Urinary bladder (tissue), 4 donors: ENCODE data around the gene VWA3B. TPM values are rescaled to one million over a fixed set of nuclear protein-coding genes. Genes with fewer than 3 reads are reported as not detected.
A peak's percentile ranks its signal among the peaks of the same experiment; 100 is the strongest.
"Not testable (repeated sequence)": the region's sequence is repeated elsewhere in the genome, so short reads cannot be mapped to it uniquely, and the experiment has no call there.

ENCODE experiments used
- DNase-seq: peaks from one replicate; pipeline ENCODE4 v3.0.0-alpha.2; 2015; ENCODE audit errors: extremely low spot score
- H3K27ac ChIP-seq: one replicate; pipeline ENCODE4 v1.5.1; 2013; ENCODE audit warnings: low read depth, mild to moderate bottlenecking, moderate library complexity
- H3K36me3 ChIP-seq: one replicate; pipeline ENCODE4 v1.6.1; 2013; ENCODE audit warnings: mild to moderate bottlenecking, moderate library complexity; ENCODE audit not compliant: insufficient read depth
- H3K4me1 ChIP-seq: one replicate; pipeline ENCODE4 v1.6.1; 2013; ENCODE audit warnings: mild to moderate bottlenecking, moderate library complexity; ENCODE audit not compliant: insufficient read depth
- H3K4me3 ChIP-seq: one replicate; pipeline ENCODE4 v1.5.1; 2013; ENCODE audit warnings: low read depth, low read length
- WGBS: extraction: QIAGEN DNeasy Blood & Tissue Kit; methylation state at CpG from one replicate; pipeline ENCODE4 v1.1.7; 2013; 5-methylcytosine and 5-hydroxymethylcytosine counted together
- polyA plus RNA-seq: library from polyadenylated mRNA; stranded (reverse); fragments of 200-250 nt; gene quantifications from one replicate; pipeline ENCODE4 v1.2.3, GENCODE V29; 2013
- total RNA-seq: library from RNA; depleted of rRNA; stranded (reverse); fragments of >200 nt; gene quantifications from one replicate; pipeline ENCODE4 v1.2.3, GENCODE V29; 2014
- donor health status: healthy with polysubstance abuse.
- donor health status: healthy.

VWA3B gene, protein sequence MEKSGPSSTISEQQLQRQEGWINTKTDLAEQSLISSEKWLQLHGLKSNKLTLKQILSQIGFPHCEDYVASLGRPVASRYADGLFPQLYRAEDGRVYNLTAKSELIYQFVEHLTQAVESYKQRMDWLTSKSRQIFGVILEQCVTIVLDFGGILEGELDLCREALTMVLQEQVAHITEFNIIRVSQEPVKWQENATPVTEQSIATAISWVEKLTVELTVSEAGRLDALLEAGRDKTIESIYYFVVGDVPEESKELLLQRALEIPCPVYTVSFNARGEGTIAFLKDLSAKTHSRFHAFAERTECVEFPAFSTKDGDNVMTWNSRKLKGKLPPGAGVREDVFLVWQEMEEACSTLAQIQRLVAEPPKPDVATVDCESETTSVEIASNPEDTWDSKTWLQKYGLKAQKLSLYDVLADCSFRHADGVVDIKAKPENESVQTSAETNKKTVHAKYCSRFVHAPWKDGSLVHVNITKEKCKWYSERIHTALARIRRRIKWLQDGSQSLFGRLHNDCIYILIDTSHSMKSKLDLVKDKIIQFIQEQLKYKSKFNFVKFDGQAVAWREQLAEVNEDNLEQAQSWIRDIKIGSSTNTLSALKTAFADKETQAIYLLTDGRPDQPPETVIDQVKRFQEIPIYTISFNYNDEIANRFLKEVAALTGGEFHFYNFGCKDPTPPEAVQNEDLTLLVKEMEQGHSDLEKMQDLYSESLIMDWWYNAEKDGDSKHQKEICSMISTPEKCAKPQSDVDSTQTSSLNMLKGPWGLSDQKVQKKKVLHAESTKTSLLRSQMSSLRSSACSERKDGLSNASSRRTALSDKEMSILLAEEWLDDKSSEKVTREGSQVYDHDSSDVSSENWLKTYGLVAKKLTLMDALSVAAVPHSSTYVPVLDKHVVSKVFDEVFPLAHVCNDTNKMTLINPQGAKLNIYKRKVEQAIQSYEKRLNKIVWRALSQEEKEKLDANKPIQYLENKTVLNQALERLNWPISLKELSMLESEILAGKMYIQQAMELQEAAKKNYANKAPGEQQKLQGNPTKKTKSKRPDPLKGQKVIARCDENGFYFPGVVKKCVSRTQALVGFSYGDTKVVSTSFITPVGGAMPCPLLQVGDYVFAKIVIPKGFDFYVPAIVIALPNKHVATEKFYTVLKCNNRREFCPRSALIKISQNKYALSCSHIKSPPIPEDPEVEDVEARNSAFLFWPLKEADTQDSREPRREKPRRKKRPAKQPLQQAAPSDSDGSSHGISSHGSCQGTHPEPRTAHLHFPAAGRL (N-terminal part only)
- 0.48 TPM for total RNA-seq
- polyA plus RNA-seq, result 0.11 TPM

- WGBS, result 2% methylated on average over 74 of the region's 74 CpGs
- H3K27ac ChIP-seq, result no peak within 1 kb of the TSS
- DNase-seq, result peak; percentile 6
These were observed at the start of gene VWA3B for GRCh38 chr2:98086491-98087446. VWA3B (plus strand) TSS chr2:98087167; CDS start chr2:98093093, 5,926 bp downstream.

GRCh38 chr2:98037206-98037605 is 49.8 kb upstream of the VWA3B start:
- Histone ChIP-seq H3K27ac (no peak overlapping the region), H3K4me3 (no peak overlapping the region)
- WGBS, result 32% methylated on average over 2 of the region's 2 CpGs

More at GRCh38 chr2:98086491-98087446, at the start of gene VWA3B:
- Histone ChIP-seq H3K4me3 (peak within 1 kb of the TSS; percentile 25), H3K36me3 (no peaks in the 10 kb centered on the region), H3K4me1 (no peaks in the 10 kb centered on the region)

DNA sequence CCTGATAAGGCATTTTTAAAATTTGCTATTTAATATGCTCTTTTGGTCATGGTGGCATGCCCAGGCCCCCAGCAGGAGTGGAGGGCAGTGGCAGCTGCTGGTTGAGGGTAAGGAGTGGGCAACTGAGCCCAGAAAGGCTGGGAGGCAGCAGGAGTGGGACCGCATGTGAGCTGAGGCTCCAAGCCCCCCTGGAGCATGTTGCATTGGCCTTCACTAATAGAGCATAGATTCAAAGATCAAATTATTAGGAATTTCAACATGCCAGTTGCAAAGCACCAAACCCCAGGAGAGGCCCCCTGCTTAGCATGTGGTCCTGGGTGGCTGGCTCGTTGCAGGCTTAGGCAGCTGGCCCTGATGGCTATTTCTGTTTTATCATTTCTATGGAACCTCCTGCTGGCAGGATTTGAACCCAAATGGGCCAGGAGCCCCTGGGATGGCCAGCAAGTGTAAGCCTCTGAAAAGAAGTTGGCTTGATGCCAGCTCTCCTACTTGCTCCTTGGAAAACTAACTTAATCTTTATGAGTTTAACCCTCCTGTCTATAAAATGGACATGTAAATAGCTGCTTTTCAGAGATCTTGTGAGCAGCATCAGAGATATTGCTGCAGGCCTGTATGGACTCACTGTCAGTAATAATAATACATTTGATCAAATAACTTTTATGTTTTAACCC is 49.2 kb upstream of the VWA3B start:
- no peaks in the 10 kb centered on the region for H3K4me1 ChIP-seq
- no peaks in the 10 kb centered on the region for H3K36me3 ChIP-seq
- WGBS, result 61% methylated on average over 2 of the region's 2 CpGs
- no peak for DNase-seq
- H3K4me3 ChIP-seq, result no peak overlapping the region
- H3K27ac ChIP-seq, result no peak overlapping the region

More at GRCh38 chr2:98037206-98037605, 49.8 kb upstream of the VWA3B start:
- DNase-seq, result no peak
- H3K36me3 ChIP-seq, result no peaks in the 10 kb centered on the region
- no peaks in the 10 kb centered on the region for H3K4me1 ChIP-seq

GRCh38 chr2:98039085-98039756 is 47.7 kb upstream of the VWA3B start:
- no peaks in the 10 kb centered on the region for H3K36me3 ChIP-seq
- no peak for DNase-seq
- no peak overlapping the region for H3K4me3 ChIP-seq
- H3K4me1 ChIP-seq, result no peaks in the 10 kb centered on the region
- no peak overlapping the region for H3K27ac ChIP-seq
- WGBS, result 71% methylated on average over 12 of the region's 12 CpGs

DNA sequence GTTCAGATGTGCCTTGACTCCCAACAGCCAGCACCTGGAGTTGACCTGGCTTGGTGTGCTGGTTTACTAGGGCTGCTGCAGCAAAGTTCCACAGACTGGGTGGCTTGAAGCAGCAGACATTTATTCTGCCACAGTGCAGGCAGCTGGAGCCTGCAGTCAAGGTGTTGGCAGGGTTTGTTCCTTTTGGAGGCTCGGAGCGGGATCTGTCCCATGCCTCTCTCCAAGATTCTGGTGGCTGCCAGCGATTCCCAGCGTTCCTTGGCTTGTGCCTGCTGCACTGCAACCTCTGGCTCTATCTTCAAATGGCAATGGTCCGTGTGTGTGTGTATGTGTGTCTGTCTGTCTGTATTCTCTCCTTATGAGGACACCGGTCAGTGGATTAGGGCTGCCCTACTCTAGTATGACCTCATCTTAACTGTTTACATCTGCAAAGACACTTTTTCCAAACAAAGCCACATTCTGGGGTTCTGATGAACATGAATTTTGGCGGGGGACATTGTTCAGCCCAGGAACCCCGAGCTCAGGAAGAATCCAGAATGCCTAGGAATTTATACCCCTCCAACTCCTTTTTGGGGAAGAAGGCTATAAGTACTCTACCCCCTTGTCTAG is 46.5 kb upstream of the VWA3B start:
- 35% methylated on average over 8 of the region's 8 CpGs for WGBS
- Histone ChIP-seq H3K4me1 (no peaks in the 10 kb centered on the region), H3K27ac (no peak overlapping the region), H3K36me3 (no peaks in the 10 kb centered on the region), H3K4me3 (no peak overlapping the region)
- DNase-seq, result no peak

- no peak for DNase-seq
- 93% methylated on average over 1 of the region's 1 CpG for WGBS
- no peaks in the 10 kb centered on the region for H3K4me1 ChIP-seq
These were observed 43.9 kb upstream of the VWA3B start for GRCh38 chr2:98043101-98043500.

DNA sequence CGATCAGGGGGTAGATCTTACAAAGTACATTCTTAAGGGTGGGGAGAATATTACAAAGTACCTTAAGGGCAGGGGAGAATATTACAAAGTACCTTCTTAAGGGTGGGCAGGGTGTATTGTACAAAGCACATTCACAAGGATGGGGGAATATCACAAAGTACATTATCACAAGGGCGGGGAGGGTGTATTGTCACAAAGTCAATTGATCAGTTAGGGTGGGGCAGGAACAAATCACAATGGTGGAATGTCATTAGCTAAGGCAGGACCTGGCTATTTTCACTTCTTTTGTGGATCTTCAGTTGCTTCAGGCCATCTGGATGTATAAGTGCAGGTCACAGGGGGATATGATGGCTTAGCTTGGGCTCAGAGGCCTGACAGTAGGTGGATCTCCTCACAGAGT is 42.2 kb upstream of the VWA3B start:
- H3K36me3 ChIP-seq, H3K27ac ChIP-seq, DNase-seq, H3K4me1 ChIP-seq, H3K4me3 ChIP-seq: not testable (repeated sequence)
- 98% methylated on average over 2 of the region's 2 CpGs for WGBS

More at GRCh38 chr2:98043101-98043500, 43.9 kb upstream of the VWA3B start:
- no peak overlapping the region for H3K4me3 ChIP-seq
- H3K36me3 ChIP-seq, result no peaks in the 10 kb centered on the region
- H3K27ac ChIP-seq, result no peak overlapping the region

DNA sequence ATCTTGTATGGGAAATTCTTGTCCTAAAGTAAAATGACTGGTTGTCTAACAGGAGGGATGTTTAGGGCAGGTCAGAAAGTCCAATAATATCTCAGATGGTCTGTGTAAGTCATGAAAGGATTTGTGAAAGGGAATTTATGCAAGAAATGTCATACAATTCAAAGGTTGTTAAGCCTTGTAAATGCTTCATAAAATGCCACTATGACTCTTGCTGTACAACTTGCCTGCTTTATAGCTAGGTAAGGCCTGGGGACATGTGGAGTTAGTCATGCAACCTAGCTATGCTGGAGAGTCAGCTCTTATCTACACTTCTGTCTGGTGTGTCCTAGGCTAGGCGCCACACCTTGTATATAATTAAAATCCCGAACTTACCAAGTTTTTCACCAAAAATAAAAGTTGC is 36.9 kb upstream of the VWA3B start:
- H3K36me3 ChIP-seq, result no peaks in the 10 kb centered on the region
- no peak for DNase-seq

DNA sequence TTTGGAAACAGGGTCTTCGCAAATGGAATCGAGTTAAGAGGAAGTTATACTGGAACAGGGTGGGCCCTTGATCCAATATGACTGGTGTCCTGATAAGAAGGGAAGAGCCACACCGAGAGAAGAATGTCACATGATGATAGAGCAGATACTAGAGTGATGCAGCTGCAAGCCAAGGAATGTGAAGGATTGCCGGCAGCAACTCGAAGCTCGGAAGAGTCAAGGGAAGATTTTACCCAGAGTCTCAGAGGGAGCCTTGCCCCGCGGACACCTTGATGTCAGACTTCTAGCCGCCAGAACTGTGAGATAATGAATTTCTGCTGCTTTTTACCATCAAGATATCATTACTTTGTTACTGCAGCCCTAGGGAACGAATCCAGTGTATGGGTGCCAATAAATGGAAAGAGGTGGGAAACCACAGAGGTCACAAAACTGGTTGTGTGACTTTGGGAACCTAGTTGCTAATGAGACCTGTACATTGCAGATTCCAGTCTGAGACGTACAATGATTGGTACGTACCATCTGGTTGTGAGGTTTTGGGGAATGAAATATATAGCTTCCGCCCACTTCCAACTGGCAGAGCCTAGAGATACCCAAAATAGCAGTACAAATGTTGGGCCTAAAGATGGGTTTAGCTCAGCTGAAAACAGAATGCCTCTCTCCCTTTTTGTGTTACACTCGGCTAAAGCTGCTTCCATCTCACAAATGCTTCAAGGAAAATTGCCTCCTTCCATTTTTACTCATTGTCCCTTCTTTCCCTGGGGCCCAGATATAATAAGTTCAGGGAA is 28.6 kb upstream of the VWA3B start:
- Histone ChIP-seq H3K36me3 (no peaks in the 10 kb centered on the region), H3K4me3 (no peak overlapping the region), H3K4me1 (no peaks in the 10 kb centered on the region), H3K27ac (no peak overlapping the region)
- 93% methylated on average over 14 of the region's 14 CpGs for WGBS
- no peak for DNase-seq

More for the DNA sequence above, 36.9 kb upstream of the VWA3B start:
- no peaks in the 10 kb centered on the region for H3K4me1 ChIP-seq
- H3K4me3 ChIP-seq, result no peak overlapping the region
- WGBS, result 66% methylated on average over 2 of the region's 2 CpGs
- H3K27ac ChIP-seq, result no peak overlapping the region

DNA sequence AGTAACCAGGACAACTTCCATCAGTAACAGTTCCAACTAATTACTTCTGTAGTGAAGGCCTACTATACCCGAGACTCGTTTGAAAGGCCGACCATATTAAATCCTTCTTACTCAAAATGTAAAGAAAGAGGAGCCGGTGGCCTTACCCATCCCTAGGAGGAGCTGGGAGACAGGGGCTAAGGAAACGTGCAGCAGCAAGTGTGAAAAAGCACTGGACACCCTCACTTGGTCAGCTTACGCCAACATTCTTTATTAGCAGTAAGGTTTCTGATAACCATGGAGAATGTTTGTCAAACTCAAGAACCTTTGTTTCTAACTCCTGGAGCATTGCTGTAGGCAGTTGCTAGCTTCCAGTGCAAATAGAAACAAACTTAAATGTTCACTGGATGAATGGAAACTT is 26.7 kb upstream of the VWA3B start:
- Histone ChIP-seq H3K4me3 (no peak overlapping the region), H3K27ac (no peak overlapping the region), H3K36me3 (no peaks in the 10 kb centered on the region), H3K4me1 (no peaks in the 10 kb centered on the region)
- no peak for DNase-seq
- 90% methylated on average over 6 of the region's 6 CpGs for WGBS
